ENCODE data around the gene WDFY2.

DNA sequence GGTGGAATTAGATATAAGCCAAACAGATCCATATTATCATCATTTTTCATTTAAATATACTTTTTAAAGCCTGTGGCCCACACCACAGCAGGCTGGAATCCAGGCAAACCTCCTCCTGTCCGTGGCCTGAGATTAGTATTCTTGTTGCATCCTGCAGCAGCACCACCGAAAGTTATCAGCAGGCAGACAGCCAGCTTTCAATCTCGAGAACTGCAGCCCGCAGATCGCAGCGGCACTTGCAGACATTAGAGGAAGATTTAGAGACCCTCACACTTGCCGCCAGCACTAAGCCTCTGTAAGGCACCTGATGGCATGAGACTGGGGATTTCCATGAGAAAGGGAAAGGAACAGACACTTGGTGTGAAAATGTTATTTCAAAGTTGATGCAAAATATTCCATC lies 212.3 kb downstream of the WDFY2 start:
- TF ChIP-seq, protein P1, sequence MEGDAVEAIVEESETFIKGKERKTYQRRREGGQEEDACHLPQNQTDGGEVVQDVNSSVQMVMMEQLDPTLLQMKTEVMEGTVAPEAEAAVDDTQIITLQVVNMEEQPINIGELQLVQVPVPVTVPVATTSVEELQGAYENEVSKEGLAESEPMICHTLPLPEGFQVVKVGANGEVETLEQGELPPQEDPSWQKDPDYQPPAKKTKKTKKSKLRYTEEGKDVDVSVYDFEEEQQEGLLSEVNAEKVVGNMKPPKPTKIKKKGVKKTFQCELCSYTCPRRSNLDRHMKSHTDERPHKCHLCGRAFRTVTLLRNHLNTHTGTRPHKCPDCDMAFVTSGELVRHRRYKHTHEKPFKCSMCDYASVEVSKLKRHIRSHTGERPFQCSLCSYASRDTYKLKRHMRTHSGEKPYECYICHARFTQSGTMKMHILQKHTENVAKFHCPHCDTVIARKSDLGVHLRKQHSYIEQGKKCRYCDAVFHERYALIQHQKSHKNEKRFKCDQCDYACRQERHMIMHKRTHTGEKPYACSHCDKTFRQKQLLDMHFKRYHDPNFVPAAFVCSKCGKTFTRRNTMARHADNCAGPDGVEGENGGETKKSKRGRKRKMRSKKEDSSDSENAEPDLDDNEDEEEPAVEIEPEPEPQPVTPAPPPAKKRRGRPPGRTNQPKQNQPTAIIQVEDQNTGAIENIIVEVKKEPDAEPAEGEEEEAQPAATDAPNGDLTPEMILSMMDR (IDR thresholded peaks at IDR 0.05): no peak
- no peak for TF ChIP-seq ELF4 (CRISPR knock-in tag; IDR thresholded peaks at IDR 0.05; ENCODE audit: low read depth)
- no peak for TF ChIP-seq NFATC4 (CRISPR knock-in tag; IDR thresholded peaks at IDR 0.05)

Data from WTC11 (cell line).